ENCODE data around the gene TSC1. TPM values are rescaled to one million over a fixed set of nuclear protein-coding genes. Genes with fewer than 3 reads are reported as not detected.

Gene TSC1
- total RNA-seq, 1 donor from 2014 or later = 52.8 TPM

- no peak for DNase-seq
- H3K36me3 ChIP-seq = no peaks in the 10 kb centered on the region
These were observed 67.6 kb downstream of the TSC1 start for GRCh38 chr9:132876849-132877248.

GRCh38 chr9:132875159-132875558 lies 69.3 kb downstream of the TSC1 start:
- intact Hi-C loops (cut with micrococcal nuclease) = no loop called here
- peaks cover 24% of the 10 kb centered on the region for H3K4me1 ChIP-seq
- H3K4me3 ChIP-seq = no peak overlapping the region
- H3K9me3 ChIP-seq (replicated peaks) = no peaks in the 10 kb centered on the region
- H3K27ac ChIP-seq (replicated peaks) = no peak overlapping the region
- H3K36me3 ChIP-seq = no peaks in the 10 kb centered on the region
- no peaks in the 10 kb centered on the region for H3K27me3 ChIP-seq (ENCODE audit: low read depth)
- TF ChIP-seq, protein P1, sequence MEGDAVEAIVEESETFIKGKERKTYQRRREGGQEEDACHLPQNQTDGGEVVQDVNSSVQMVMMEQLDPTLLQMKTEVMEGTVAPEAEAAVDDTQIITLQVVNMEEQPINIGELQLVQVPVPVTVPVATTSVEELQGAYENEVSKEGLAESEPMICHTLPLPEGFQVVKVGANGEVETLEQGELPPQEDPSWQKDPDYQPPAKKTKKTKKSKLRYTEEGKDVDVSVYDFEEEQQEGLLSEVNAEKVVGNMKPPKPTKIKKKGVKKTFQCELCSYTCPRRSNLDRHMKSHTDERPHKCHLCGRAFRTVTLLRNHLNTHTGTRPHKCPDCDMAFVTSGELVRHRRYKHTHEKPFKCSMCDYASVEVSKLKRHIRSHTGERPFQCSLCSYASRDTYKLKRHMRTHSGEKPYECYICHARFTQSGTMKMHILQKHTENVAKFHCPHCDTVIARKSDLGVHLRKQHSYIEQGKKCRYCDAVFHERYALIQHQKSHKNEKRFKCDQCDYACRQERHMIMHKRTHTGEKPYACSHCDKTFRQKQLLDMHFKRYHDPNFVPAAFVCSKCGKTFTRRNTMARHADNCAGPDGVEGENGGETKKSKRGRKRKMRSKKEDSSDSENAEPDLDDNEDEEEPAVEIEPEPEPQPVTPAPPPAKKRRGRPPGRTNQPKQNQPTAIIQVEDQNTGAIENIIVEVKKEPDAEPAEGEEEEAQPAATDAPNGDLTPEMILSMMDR (IDR thresholded peaks at IDR 0.05; ENCODE audit: borderline replicate concordance) = no peak
- no peak for DNase-seq

More at GRCh38 chr9:132876849-132877248, 67.6 kb downstream of the TSC1 start:
- TF ChIP-seq, protein P1 (IDR thresholded peaks at IDR 0.05; ENCODE audit: borderline replicate concordance) = no peak
- no peak overlapping the region for H3K4me3 ChIP-seq
- H3K27ac ChIP-seq (replicated peaks) = no peak overlapping the region
- H3K27me3 ChIP-seq (ENCODE audit: low read depth) = no peaks in the 10 kb centered on the region
- intact Hi-C loops (cut with micrococcal nuclease) = no loop called here
- H3K4me1 ChIP-seq = peaks cover 24% of the 10 kb centered on the region
- no peaks in the 10 kb centered on the region for H3K9me3 ChIP-seq (replicated peaks)

DNA sequence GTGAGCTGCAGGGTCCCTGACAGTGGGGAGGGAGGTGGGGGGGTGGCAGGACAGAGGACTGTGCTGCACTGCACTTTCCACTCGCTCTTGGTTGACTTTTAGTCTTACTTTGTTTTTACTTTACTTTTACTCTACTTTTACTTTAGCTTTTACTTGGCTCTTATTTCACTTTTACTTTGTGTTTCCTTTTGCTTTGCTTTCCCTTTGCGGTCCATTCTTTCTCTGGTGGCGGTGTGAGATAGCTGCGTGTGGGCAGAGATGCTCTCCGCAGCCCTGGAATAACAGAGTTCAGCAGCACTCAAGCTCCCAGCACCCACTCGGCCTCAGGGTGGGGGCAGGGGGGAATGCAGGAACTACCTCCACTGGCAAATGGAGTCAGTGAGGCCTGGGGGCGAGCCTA lies 71.0 kb downstream of the TSC1 start:
- intact Hi-C loops (cut with micrococcal nuclease) = no loop called here
- DNase-seq = no peak

DNA sequence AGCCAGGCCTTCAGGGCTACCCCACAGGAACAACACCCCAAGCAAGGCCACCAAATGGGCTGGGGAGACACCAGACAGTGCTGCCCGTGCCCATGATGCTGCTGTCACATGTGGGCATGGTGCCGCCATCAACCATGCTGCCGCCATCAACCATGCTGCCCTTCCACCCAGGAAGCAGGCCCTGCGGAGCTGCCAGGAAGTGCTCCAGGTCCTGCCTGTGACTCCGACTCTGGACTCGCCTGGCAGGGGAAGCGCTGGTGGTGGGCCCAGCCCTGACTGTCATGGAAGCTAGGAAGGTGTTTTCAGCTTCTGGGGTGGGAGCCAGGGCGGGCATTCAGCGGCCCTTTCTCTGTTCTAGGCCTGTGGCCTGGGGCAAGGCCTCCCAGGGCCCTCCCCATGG lies 75.2 kb downstream of the TSC1 start:
- Histone ChIP-seq H3K27ac (replicated peaks) (no peak overlapping the region), H3K9me3 (replicated peaks) (no peaks in the 10 kb centered on the region), H3K27me3 (ENCODE audit: low read depth) (peaks cover 4% of the 10 kb centered on the region), H3K4me3 (no peak overlapping the region), H3K4me1 (no peaks in the 10 kb centered on the region), H3K36me3 (no peaks in the 10 kb centered on the region)
- no peak for DNase-seq
- TF ChIP-seq, protein P1 (IDR thresholded peaks at IDR 0.05; ENCODE audit: borderline replicate concordance) = no peak
- intact Hi-C loops (cut with micrococcal nuclease) = no loop called here

More for the DNA sequence above, 71.0 kb downstream of the TSC1 start:
- H3K27ac ChIP-seq (replicated peaks) = no peak overlapping the region
- peaks cover 4% of the 10 kb centered on the region for H3K27me3 ChIP-seq (ENCODE audit: low read depth)
- no peaks in the 10 kb centered on the region for H3K36me3 ChIP-seq
- TF ChIP-seq, protein P1 (IDR thresholded peaks at IDR 0.05; ENCODE audit: borderline replicate concordance) = no peak
- H3K9me3 ChIP-seq (replicated peaks) = no peaks in the 10 kb centered on the region
- H3K4me1 ChIP-seq = peaks cover 9% of the 10 kb centered on the region
- H3K4me3 ChIP-seq = no peak overlapping the region

- intact Hi-C loops (cut with micrococcal nuclease) = no loop called here
These were observed 77.5 kb downstream of the TSC1 start for GRCh38 chr9:132866898-132867297.

More at GRCh38 chr9:132866898-132867297, 77.5 kb downstream of the TSC1 start:
- TF ChIP-seq, protein P1 (IDR thresholded peaks at IDR 0.05; ENCODE audit: borderline replicate concordance) = no peak
- Histone ChIP-seq H3K4me1 (no peaks in the 10 kb centered on the region), H3K9me3 (replicated peaks) (no peaks in the 10 kb centered on the region), H3K27me3 (ENCODE audit: low read depth) (peaks cover 4% of the 10 kb centered on the region), H3K36me3 (no peaks in the 10 kb centered on the region), H3K27ac (replicated peaks) (no peak overlapping the region), H3K4me3 (no peak overlapping the region)
- no peak for DNase-seq
